HG02678 (cell line): ENCODE measurements around the gene ATP10A.
"Not testable (repeated sequence)": the region's sequence is repeated elsewhere in the genome, so short reads cannot be mapped to it uniquely, and the experiment has no call there.

ENCODE experiments used
- ATAC-seq: cut with Tn5 transposase; IDR thresholded peaks from one replicate; pipeline ENCODE4 v1.9.1; 2021; ENCODE audit warnings: mild to moderate bottlenecking, moderate library complexity; ENCODE audit not compliant: unreplicated experiment

The ATP10A gene

DNA sequence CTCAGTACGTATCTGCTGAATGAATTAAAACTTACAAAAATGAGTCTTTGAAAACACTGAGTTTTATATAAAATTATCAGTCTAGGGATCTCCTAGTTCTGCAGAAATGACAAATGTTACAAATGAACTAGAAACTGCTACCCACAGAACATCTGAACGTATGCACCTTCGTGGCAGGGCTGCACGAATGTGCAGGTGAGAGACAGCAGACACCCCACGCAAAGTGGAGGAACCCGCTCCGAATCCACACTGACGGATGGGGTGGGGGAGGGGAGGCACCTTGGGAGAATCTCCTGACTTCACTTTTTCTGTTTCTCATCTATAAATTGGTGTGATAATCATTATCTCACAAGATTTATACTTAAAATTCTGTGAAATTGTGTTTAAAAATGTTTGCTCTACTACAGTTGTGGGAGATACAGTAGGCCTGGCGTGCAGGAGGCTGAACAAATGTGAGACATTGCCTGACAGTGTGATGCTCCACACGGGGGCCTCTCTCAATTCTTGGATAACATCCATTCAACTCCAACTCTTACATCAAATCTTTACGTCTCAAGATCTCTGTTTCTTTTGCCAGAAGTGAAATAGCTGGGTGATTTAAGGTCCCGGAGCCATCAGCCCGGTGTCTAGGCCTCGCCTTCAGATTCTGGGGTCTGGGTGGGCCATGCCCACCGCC, 86.9 kb downstream of the ATP10A start:
- ATAC-seq, result no peak

- peak; percentile 91 for ATAC-seq
These were observed 87.7 kb downstream of the ATP10A start for GRCh38 chr15:25775317-25775912.

GRCh38 chr15:25774871-25775270, 88.3 kb downstream of the ATP10A start:
- no peak for ATAC-seq

DNA sequence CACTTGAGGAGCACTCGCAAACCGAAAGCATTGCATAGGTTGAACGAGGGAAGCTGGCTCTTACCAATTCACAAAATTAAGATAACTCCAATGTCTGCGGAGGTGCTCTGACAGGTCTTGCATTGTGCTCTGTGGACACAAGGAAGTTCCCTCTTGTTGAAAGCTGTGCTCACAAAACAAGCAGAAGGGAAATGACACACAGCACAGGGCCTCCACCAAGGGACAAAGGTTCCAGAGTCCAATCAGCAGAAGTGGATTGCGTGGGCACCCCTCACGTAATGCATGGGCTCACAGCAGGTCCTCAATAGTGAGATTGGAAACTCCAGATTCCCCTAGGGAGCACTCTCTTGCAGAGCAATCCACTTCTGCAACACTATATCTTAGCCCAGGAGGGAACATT, 89.9 kb downstream of the ATP10A start:
- ATAC-seq, result no peak

- ATAC-seq, result no peak
These were observed 90.6 kb downstream of the ATP10A start for GRCh38 chr15:25772500-25772899.

- not testable (repeated sequence) for ATAC-seq
These were observed 91.4 kb downstream of the ATP10A start for GRCh38 chr15:25771736-25772135.

DNA sequence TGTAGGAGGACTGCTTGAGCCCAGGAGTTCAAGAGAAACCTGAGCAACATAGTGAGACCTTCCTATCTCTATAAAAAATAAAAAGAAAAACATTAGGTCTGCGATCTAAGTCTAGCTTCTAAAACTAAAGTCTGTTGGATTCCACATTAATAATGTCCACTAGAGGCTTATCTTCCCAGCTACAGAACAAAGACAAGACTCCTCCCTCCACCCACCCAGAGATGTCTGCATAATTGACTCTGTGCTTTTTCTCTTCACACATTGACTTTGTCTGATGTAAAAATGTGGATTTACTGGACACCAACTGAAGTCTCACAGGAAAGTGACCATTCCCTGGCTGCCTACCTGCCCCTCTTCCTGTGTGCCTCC, 91.8 kb downstream of the ATP10A start:
- no peak for ATAC-seq

GRCh38 chr15:25770618-25771337, 92.3 kb downstream of the ATP10A start:
- ATAC-seq, result no peak

DNA sequence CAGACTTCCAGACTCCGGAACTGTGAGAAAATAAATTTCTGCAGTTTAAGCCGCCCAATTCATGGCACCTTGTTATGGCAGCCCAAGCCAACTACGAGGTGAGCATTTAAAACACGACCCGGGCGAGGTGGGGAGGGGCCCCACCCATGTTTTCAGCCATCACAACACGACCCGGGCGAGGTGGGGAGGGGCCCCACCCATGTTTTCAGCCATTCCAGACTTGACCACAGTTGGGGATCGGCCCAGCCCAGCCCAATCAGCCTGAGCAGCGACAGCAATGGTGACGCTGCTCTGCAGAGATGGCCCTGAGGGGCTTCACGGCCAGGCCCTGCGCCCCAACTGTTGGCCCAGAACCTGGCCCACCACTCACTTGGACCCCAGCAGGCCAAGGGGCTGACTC, 93.1 kb downstream of the ATP10A start:
- ATAC-seq, result no peak

DNA sequence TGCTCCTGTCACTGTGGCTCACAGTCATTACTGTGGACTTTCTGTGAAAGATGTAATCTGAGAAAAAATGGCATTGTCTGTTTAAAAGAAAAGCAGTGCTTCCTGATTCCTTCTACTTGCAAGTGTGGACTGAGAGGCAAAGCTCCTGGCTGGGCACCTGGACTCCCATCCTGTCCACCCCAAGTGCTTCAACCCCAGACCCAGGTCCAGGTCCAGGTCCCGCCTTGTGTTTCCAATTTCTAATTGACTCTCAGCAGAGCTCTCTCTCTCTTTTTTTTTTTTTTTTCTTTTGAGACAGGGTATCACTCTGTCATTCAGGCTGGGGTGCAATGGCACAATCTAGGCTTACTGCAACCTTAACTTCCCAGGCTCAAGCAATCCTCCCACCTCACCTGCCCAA, 94.9 kb downstream of the ATP10A start:
- no peak for ATAC-seq

DNA sequence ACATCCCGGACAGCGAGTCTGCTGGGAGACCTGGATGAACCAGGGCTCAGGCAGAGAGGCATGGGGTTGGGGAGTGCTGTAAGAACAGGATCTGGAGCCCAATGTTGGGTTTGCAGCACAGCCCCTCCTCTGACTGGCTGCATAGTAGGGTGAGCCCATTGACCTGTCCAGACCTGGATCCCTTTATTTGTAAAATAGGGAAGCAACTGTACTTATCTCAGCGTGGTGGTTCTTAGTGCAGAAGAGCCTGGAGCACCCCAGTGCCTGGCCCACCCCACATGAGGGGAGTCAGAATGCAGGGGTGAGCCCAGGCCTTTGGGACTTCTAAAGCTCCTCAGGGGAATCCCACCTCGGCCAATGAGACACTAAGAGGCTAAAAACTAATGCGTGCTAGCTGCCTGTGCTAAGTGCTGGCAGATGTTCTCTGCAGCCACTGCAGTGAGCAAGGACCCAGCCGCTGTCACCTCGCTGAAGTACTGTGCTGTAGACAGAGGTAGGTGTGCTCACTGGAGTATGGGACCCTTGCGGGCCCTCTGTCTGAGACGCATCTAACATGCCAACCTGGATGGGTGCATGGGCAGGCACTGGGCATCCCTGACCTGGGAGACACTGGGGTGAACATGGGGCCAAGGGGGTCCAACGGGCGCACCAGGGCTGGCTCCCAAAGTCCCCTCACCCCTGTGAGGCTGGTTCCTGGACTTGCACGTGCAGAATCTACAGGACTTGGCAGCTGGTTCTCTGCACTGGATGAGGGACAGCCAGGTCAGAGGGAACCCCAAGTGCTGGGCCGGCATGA, 95.6 kb downstream of the ATP10A start:
- ATAC-seq, result no peak

- ATAC-seq, result no peak
These were observed 96.7 kb downstream of the ATP10A start for GRCh38 chr15:25766417-25766816.

DNA sequence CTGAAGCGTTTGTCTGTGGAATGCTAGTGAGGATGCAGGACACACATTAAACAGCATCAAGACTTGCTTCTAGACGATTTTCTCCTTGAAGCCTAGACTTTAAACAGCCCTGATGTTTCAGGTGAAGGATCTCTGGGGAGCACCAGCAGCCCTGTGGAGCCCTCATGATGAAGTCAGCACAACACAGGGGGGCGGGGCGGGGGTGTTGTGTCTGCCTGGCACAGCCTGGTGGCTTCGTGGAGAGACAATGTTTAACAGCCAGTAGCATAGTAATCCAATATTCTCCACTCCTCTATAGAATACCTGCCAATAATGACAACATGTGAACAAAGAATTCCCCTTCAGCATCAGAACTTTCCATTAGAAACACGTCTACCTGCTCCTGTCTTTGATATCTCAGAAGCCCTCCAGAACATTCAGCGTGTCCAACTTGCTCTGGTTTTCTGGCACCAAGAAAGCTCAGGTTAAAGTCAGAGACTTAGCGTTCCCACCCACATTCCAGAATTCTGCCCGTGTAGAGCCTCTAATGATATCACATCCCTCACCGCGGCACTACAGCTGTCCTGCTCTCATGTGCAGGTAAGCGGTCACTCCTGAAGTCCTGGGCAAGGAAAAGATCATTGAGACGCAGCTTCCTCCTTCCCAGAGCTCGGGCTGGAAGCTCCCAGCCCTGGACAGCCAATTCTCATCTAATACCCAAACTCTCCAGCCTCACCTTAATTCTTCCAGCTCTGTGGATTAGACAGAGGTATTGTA, 98.0 kb downstream of the ATP10A start:
- ATAC-seq, result no peak

- no peak for ATAC-seq
These were observed 99.2 kb downstream of the ATP10A start for GRCh38 chr15:25763954-25764353.

DNA sequence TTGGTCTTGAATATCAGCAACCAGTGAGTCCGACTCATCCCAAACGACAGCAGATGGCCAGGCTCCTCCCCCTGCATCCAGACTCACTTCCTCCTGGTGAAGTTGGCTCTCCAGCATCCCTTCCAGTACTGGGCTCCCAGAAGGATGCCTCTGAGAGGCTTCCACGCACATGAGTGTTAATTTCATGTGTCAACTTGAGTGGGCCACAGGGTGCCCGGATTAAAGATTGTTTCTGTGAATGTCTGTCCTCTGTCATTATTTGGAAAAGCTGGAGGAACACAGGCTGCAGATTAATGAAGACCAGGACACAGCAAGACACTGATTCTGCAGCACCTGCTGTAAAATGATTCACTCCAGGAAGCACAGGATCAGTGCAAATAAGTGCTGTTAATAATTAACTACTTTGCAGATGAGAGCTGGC, 99.8 kb downstream of the ATP10A start:
- no peak for ATAC-seq

DNA sequence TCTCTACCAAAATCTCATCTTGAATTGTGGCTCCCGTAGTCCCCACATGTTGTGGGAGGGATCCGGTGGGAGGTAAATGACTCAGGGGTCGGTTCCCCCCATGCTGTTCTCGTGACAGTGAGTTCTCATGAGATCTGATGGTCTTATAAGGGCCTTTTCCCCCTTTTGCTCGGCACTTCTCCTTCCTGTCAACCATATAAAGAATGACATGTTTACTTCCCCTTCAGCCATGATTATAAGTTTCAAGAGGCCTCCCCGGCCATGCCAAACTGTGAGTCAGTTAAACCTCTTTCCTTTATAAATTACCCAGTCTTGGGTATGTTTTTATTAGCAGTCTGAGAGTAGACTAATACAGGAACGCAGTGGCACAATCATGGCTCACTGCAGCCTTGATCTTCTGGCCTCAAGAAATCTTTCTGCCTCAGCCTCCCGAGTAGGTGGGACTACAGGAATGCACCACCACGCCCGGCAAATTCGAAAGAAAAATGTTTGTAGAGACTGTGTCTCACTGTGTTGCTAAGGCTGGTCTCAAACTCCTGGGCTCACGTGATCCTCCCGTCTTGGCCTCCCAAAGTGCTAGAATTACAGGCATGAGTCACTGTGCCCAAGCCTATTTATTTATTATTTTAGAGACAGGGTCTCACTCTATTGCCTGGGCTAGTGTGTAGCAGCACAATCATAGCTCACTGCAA, 101.0 kb downstream of the ATP10A start:
- ATAC-seq, result no peak

DNA sequence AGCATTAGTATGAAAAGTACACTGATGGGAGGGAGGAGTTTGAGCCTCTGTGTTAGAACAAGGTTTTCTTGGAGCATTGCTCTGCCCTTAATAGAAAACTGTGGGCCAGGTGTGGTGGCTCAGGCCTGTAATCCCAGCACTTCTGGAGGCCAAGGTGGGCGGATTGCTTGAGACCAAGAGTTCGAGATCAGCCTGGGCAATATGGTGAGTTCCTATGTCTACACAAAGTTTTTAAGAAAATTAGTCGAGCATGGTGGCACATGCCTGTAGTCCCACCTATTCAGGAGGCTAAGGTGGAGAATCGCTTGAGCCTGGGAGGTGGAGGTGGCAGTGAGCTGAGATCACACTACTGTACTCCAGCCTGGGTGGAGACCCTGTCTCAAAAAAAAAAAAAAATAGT, 103.7 kb downstream of the ATP10A start:
- ATAC-seq, result no peak

DNA sequence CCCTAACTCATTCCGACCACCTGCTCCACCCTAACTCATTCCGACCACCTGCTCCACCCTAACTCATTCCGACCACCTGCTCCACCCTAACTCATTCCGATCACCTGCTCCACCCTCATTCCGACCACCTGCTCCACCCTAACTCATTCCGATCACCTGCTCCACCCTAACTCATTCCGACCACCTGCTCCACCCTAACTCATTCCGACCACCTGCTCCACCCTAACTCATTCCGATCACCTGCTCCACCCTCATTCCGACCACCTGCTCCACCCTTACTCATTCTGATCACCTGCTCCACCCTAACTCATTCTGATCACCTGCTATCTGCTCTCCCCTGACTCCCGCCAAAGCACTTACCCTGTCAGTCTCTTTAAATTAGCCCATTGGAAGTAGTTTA, 104.5 kb downstream of the ATP10A start:
- not testable (repeated sequence) for ATAC-seq

DNA sequence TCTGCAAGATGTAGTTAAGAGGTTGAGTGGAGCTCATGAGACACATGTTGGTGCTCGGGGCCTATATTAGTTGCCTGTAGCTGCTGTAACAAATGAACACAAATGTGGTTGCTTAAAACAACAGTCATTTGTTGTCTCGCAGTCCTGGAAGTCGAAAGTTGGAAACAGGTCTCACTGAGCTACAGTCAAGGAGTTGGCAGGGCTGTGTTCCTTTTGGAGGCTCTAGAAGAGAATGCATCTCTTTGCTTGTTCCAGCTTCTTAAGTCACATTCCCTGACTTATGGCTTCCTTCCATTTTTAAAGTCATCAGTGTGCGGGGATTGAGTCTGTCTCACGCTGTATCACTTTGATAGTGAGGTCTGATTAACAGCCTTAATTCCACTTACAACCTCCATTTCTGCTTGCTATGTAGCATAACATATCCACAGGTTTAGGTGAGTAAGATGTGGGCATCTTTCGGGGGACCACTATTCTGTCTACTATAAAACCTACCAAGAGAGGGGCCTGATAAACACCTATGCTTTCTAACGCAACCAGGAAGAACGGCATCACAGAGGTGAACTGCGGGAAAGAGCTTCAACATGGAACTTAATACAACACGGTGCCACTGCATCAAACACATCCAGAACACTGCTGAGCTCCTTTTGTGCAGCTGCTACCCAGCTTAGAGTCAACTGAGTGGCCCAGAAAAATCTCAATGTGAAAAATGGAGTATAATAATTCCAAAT, 119.4 kb downstream of the ATP10A start:
- ATAC-seq, result no peak
